GM18505 (cell line): Measurements from ENCODE around the gene TUBA3E.
"Not testable (repeated sequence)": the region's sequence is repeated elsewhere in the genome, so short reads cannot be mapped to it uniquely, and the experiment has no call there.

Source experiments
- ATAC-seq: cut with Tn5 transposase; IDR thresholded peaks from one replicate; pipeline ENCODE4 v1.9.1; 2021; ENCODE audit not compliant: unreplicated experiment
- POLR2A ChIP-seq: IDR thresholded peaks from 4 replicates; pipeline ENCODE4 v1.6.1; 2011; ENCODE audit warnings: borderline replicate concordance; ENCODE audit not compliant: insufficient read depth, insufficient read length; ENCODE audit errors: extremely low read depth

Gene TUBA3E

GRCh38 chr2:130156624-130157004 is 41.6 kb downstream of the TUBA3E start:
- no peak for TF ChIP-seq POLR2A
- ATAC-seq: no peak

- ATAC-seq: not testable (repeated sequence)
These were observed 42.1 kb downstream of the TUBA3E start for GRCh38 chr2:130155956-130156623.

DNA sequence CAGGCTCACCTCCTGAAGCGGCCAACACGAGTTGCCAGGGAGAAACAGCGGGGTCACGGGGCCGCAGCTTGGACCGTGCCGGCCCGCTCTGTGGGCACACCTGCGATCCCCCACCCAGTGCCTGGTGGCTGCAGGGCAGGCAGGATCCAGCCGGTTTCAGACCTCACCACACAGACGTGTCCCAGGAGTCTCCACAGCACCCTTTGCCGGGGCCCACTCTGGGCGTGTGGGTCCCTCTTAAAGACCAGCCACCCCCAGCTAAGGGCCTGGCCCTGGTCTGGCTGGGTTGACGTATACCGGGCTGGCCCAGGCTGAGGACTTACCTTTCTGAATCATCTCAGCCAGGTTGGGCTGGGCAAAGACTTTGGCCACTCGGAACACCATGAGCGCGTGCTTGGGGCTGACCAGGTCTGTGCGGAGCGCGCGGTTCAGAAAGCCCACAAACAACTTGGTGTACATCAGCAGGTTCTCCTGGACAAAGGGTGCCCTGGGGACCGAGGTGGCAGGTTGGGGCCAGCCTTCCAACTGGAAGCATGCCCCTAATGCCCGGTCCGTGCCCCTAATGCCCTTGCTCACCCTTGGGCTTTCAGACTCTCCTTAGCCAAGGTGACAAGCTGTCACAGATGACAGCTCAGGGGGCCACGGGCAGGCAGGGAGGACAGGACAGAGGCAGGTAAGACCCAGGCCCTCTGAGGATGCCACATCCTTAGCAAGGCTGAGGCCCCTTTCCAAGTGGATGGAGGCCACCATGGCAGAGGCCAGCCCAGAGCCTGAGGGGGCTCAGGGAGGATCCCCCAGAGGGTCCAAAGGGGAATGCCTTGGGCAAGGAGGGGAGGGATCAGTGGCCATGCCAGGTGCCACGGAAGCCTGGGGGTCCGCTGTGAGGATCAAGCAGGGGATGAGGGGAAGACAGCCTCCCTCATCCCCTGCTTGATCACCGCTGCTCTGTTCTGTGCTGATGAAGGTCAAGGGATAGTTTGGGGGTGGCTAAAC is 43.2 kb downstream of the TUBA3E start:
- no peak for TF ChIP-seq POLR2A
- ATAC-seq: no peak

GRCh38 chr2:130154423-130154770 is 43.8 kb downstream of the TUBA3E start:
- ATAC-seq: not testable (repeated sequence)

DNA sequence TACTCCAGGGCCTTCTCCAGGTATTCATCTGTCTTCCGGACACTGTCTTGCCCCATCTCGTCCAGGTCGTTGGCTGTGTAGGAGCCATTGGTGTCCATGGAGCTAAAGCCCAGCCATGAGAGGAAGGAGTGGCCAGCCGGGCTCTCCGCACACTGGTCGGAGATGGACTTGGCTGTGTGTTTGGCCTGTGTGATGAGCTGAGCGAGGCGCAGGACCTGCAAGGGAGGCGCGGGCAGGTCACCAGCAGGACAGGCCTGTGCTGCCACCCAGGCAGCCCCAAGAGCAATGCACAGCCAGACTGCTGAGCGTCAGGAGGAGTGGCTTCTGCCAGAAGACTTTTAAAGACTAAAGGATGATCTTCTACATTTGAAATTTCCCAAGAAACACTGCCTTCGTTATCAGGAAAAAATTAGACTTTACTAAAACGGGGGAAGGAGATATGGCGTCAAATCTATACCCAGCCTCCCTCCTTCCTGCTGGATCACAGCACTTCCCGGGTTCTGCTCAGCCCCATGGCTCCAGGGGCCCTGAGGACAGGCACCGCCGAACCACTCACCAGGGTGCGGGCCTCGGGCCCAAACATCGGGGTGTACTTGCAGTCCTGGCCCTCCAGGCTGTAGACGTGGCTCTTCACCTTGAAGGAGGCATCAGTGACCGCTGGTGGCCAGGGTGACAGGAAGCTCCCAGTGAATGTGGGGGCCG is 44.4 kb downstream of the TUBA3E start:
- not testable (repeated sequence) for ATAC-seq

GRCh38 chr2:130152816-130153595 is 45.2 kb downstream of the TUBA3E start:
- ATAC-seq: no peak
- no peak for TF ChIP-seq POLR2A

- not testable (repeated sequence) for ATAC-seq
These were observed 46.0 kb downstream of the TUBA3E start for GRCh38 chr2:130152136-130152815.

DNA sequence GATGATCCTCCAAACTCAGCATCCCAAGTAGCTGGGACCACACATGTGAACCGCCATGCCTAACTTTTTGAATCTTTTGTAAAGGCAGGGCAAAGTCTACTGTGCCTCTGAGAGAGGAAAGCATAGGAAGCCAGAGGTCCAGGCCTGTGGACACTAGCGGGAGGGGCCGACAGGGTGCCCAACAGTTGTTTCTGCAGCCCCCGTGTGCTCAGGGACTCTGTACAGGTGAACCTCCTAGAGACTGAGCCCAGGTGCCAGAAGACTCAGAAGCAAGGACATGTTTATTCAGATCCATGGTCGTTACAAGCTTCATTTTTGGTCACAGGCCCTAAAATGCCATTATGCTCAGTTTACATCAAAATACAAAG is 47.1 kb downstream of the TUBA3E start:
- ATAC-seq: not testable (repeated sequence)

GRCh38 chr2:130150181-130151144 is 47.8 kb downstream of the TUBA3E start:
- ATAC-seq: no peak
- no peak for TF ChIP-seq POLR2A

GRCh38 chr2:130148515-130148914 is 49.7 kb downstream of the TUBA3E start:
- ATAC-seq: not testable (repeated sequence)

DNA sequence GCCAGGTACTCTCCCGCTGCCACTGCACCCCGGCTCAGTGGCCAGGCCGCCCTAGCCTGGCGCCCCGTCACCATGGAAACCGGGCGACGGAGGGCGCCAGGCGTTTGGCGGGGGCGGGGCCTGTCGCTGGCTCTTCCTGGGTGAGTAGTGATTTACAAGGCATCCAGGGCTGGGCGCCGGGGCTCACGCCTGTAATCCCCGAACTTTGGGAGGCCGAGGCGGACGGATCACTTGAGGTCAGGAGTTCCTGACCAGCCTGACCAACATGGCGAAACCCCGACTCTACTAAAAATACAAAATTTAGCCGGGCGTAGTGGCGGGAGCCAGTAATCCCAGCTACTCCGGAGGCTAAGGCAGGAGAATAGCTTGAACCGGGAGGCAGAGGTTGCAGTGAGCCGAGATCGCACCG is 53.2 kb downstream of the TUBA3E start, which contains the start of gene CCDC74B:
Gene CCDC74B (minus strand): TSS at position 107 of the 409 bp plus-strand sequence. CDS start 116 bp downstream, outside the sequence.
- ATAC-seq: peak; percentile 87

DNA sequence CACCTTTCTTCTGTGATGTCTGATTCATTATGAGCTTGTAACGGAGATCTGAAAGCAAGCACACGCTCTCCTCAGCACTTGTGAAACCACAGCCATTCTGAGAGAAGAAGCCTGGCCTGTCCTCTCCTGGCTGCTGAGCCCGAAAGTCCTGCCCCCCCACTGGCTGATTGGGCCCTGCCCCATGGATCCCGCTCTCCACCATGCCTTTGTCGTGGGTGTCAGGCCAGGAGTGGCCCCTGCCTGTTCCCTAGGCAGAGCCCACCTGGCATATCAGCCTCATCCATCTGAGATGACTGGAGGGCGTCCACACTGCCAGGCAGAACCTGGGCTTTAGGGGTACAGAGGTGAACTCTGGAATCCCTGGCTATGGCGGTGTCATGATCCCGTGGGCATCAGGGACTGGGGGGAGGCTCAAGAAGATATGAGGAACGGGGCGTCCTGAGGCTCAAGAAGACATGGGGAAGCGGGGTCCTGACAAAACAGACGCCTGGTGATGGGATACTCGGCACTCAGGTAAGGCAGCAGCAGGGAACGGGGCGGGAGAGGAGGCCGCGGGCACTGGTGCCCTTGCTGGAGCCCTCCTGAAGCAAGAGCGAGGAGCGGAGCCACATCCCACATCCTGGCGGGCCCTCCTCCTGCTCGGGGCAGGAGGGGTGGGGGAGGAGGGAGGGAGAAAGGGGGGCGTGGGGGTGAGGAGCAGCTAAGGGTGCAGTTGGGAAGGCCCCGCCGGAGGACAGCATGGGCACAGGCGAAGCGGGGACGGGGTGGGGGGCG is 54.8 kb downstream of the TUBA3E start:
- not testable (repeated sequence) for ATAC-seq

DNA sequence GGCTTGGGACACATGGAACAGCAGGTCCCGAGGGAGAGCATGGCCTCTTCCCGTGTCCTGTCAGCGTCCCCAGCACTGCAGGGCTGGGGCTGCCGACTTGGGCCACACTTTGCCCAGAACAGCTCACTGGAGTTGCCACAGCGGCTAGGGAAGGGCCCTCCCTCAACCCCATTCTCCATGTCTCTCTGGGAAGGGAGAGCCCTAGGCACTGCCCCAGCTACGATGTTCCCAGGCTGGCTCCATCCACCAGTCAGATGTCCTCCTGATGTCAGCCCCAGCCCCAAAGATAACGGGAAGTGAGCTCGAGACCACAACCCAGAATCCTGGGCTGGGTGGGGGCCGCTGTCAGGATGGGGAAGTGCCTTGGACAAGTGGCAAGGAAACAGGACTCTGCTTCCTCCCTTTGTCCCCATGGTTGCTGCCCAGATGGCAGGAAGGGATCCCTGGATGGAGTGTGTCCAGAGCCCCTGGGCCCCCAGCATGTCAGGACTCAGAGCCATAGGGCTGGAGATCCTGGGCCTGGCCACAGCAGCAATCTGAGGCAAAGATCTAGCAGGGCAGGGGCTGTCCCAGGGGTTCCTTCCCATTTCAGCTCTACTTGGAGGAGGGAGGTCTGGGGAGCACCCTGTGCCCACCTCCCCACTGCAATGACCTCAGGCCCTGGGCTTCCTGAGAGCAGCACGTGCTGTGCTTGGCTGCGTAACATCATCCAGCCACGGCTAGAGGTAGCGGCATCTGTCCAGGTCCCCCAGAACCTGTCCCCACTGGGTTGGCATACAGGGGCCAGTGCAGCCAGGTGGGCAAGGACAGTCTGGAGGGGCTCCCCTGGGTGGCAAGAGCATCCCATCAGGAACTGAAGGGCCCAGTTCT is 55.6 kb downstream of the TUBA3E start:
- not testable (repeated sequence) for ATAC-seq
